ENCODE results near the gene HOXA9. TPM values are rescaled to one million over a fixed set of nuclear protein-coding genes. Genes with fewer than 3 reads are reported as not detected.

HOXA9 gene
- total RNA-seq, 1 experiment from 2014 or later: 6.9 TPM

GRCh38 chr7:27116962-27117886 is 48.1 kb downstream of the HOXA9 start:
- peak overlapping the region; percentile 90 for H3K27ac Mint-ChIP-seq (ENCODE audit: low read depth, unreplicated experiment)

DNA sequence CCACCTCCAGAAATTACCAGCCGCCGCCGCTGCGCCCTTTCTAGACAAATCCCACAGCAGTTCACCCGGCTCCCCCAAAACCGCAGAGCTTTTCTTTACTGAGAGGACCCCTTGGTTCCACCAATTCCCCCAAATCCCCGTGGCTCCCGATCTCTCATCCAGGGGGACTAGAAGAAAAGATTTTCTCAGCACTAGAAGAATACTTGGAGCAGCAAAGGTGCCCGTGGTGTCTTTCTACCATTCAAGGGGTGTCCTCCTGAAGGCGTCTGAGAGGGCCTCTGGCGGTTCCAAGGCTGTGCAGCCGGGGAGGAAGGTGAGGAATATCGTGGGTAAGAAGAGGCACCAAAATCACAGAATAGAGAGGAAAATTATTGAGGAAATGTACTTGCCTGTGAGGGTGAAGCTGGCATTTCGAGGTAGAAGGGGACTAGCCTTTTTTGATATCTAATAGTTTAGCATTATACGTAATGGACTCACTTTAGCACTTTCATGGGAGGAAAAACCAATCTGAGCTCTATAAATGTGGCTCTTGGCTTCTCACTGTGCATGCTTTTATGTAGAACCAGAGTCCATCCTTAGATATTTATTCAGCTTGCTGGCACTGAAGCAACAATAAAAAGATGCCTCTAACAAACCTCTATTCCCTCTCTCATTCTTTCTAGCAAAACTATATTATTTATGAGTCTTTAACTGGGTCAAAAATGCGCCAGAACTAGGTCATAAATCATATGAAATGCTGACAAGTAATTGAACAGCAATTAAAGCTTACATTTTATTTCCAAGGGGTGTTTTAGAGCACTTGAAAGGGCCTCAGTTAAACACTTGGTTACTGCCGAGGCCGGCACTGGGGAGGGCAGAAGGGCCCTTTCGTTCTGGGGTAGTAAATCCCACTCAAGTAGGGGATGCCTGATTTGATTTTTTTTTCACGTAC is 49.0 kb downstream of the HOXA9 start:
- H3K36me3 Mint-ChIP-seq (ENCODE audit: insufficient read depth, unreplicated experiment): peaks cover 30% of the 10 kb centered on the region
- intact Hi-C loops (cut with micrococcal nuclease): no loop called here
- DNase-seq (ENCODE audit: unreplicated experiment): peak; percentile 53

More at GRCh38 chr7:27116962-27117886, 48.1 kb downstream of the HOXA9 start:
- Mint-ChIP-seq H3K27me3 (ENCODE audit: insufficient read depth, unreplicated experiment) (no peaks in the 10 kb centered on the region), H3K4me1 (ENCODE audit: insufficient read depth, unreplicated experiment) (peaks cover 27% of the 10 kb centered on the region), H3K9me3 (ENCODE audit: unreplicated experiment) (no peaks in the 10 kb centered on the region), H3K4me3 (ENCODE audit: unreplicated experiment) (peak overlapping the region; percentile 80), H3K36me3 (ENCODE audit: insufficient read depth, unreplicated experiment) (peaks cover 28% of the 10 kb centered on the region)
- DNase-seq (ENCODE audit: unreplicated experiment): no peak
- intact Hi-C loops (cut with micrococcal nuclease): no loop called here
- POLR2A ChIA-PET: interaction anchor here (1.0 to 15.3 kb wide), 9 partner anchors 8 to 545 kb away, joined by 3 to 485 read pairs (median 129); partner anchors contain the start of genes HIBADH, HOXA1, HOXA5 and SKAP2
- CTCF ChIA-PET: interaction anchor here (1.0 to 3.6 kb wide), 9 partner anchors 9 to 264 kb away, joined by 3 to 24 read pairs (median 9); partner anchors contain the start of gene HOXA4
- TF ChIP-seq, protein P1, sequence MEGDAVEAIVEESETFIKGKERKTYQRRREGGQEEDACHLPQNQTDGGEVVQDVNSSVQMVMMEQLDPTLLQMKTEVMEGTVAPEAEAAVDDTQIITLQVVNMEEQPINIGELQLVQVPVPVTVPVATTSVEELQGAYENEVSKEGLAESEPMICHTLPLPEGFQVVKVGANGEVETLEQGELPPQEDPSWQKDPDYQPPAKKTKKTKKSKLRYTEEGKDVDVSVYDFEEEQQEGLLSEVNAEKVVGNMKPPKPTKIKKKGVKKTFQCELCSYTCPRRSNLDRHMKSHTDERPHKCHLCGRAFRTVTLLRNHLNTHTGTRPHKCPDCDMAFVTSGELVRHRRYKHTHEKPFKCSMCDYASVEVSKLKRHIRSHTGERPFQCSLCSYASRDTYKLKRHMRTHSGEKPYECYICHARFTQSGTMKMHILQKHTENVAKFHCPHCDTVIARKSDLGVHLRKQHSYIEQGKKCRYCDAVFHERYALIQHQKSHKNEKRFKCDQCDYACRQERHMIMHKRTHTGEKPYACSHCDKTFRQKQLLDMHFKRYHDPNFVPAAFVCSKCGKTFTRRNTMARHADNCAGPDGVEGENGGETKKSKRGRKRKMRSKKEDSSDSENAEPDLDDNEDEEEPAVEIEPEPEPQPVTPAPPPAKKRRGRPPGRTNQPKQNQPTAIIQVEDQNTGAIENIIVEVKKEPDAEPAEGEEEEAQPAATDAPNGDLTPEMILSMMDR (IDR thresholded peaks at IDR 0.05; ENCODE audit: unreplicated experiment): no peak
- no TSS peak for BruUV-seq (replicated peaks)

GRCh38 chr7:27115221-27116026 is 49.9 kb downstream of the HOXA9 start:
- TSS peak; percentile 57 for BruUV-seq (replicated peaks)
- TF ChIP-seq, protein P1 (IDR thresholded peaks at IDR 0.05; ENCODE audit: unreplicated experiment): no peak
- ChIA-PET POLR2A (interaction anchor here (0.9 to 15.3 kb wide), 20 partner anchors 8 to 917 kb away, joined by 3 to 485 read pairs (median 6); partner anchors contain the start of genes CBX3, HIBADH, HOXA1 and HOXA5), CTCF (interaction anchor here (0.7 to 3.6 kb wide), 15 partner anchors 8 to 261 kb away, joined by 3 to 24 read pairs (median 4); partner anchors contain the start of gene HOXA4)
- DNase-seq (ENCODE audit: unreplicated experiment): peak; percentile 81
- H3K9me3 Mint-ChIP-seq (ENCODE audit: unreplicated experiment): no peaks in the 10 kb centered on the region
- H3K27me3 Mint-ChIP-seq (ENCODE audit: insufficient read depth, unreplicated experiment): no peaks in the 10 kb centered on the region
- intact Hi-C loops (cut with micrococcal nuclease): loop anchor here (1.0 kb wide), 1 partner anchor 15 kb away; the partner anchor contains the start of gene HOXA4
- H3K4me3 Mint-ChIP-seq (ENCODE audit: unreplicated experiment): peak overlapping the region; percentile 80
- H3K36me3 Mint-ChIP-seq (ENCODE audit: insufficient read depth, unreplicated experiment): peaks cover 31% of the 10 kb centered on the region
- H3K4me1 Mint-ChIP-seq (ENCODE audit: insufficient read depth, unreplicated experiment): peaks cover 31% of the 10 kb centered on the region
- peak overlapping the region; percentile 90 for H3K27ac Mint-ChIP-seq (ENCODE audit: low read depth, unreplicated experiment)

More for the DNA sequence above, 49.0 kb downstream of the HOXA9 start:
- ChIA-PET POLR2A (interaction anchor here (0.8 to 15.3 kb wide), 14 partner anchors 8 to 546 kb away, joined by 3 to 485 read pairs (median 4); partner anchors contain the start of genes HIBADH, HOXA1, HOXA5 and SKAP2), CTCF (interaction anchor here (0.6 to 3.6 kb wide), 15 partner anchors 10 to 263 kb away, joined by 3 to 24 read pairs (median 6); partner anchors contain the start of gene HOXA4)
- Mint-ChIP-seq H3K4me1 (ENCODE audit: insufficient read depth, unreplicated experiment) (peaks cover 33% of the 10 kb centered on the region), H3K27ac (ENCODE audit: low read depth, unreplicated experiment) (peak overlapping the region; percentile 90), H3K9me3 (ENCODE audit: unreplicated experiment) (no peaks in the 10 kb centered on the region), H3K4me3 (ENCODE audit: unreplicated experiment) (peak overlapping the region; percentile 80), H3K27me3 (ENCODE audit: insufficient read depth, unreplicated experiment) (no peaks in the 10 kb centered on the region)
- BruUV-seq (replicated peaks): no TSS peak
- TF ChIP-seq, protein P1 (IDR thresholded peaks at IDR 0.05; ENCODE audit: unreplicated experiment): no peak
